Colonic mucosa (tissue), 4 donors: ENCODE results near the gene TMEM273. TPM values are rescaled to one million over a fixed set of nuclear protein-coding genes. Genes with fewer than 3 reads are reported as not detected.

ENCODE experiments used
- DNase-seq: peaks from one replicate; pipeline ENCODE4 v3.0.0-alpha.2; 2020
- H3K27ac ChIP-seq: fragments of 200-600 bp; one replicate; pipeline ENCODE4 v1.8.0; 2021
- H3K27me3 ChIP-seq: fragments of 200-600 bp; one replicate; pipeline ENCODE4 v1.8.0; 2021
- H3K36me3 ChIP-seq: fragments of 200-600 bp; one replicate; pipeline ENCODE4 v1.8.0; 2021
- H3K4me1 ChIP-seq: fragments of 200-600 bp; one replicate; pipeline ENCODE4 v1.8.0; 2021; ENCODE audit warnings: mild to moderate bottlenecking
- H3K4me3 ChIP-seq: fragments of 200-600 bp; one replicate; pipeline ENCODE4 v1.8.0; 2021
- H3K9ac ChIP-seq, 2 donors: one replicate each; pipeline ENCODE4 v1.7.0; 2013; ENCODE audit warnings: control low read depth in 2 of 2, low read depth in 2 of 2, low read length in 2 of 2
- H3K9me3 ChIP-seq: fragments of 200-600 bp; one replicate; pipeline ENCODE4 v1.8.0; 2021
- CTCF ChIP-seq: fragments of 200-600 bp; IDR thresholded peaks from one replicate; pipeline ENCODE4 v1.8.0; 2022; ENCODE audit warnings: antibody characterized with exemption, mild to moderate bottlenecking
- intact Hi-C: fragments of 100-400 bp; cut with DNase I; formaldehyde crosslinking; loops from one replicate; pipeline ENCODE4 v1.14.1; 2022
- total RNA-seq, 2 donors: library from RNA; stranded (reverse); fragmentation: NEBNext Ultra II Directional in 1 of 2; extraction: Animal tissue kit (Norgen Biotek cat#: 25700) in 1 of 2; gene quantifications; one replicate each; pipeline ENCODE4 v1.2.1, GENCODE V29; 2021
- donor health status: healthy.
- donor health status: DM: no; HTN: no; CAD: no.
- donor health status: DM: no; HTN: no; CAD: no.

Gene TMEM273
- total RNA-seq, 2 donors from 2014 or later = 3.4 to 5.1 TPM

- intact Hi-C loops = no loop called here
These were observed 80.3 kb downstream of the TMEM273 start for GRCh38 chr10:49107887-49108267.

GRCh38 chr10:49107111-49107886 is 80.9 kb downstream of the TMEM273 start:
- Histone ChIP-seq H3K27ac (no peak overlapping the region), H3K9ac (no peak overlapping the region), H3K4me1 (no peaks in the 10 kb centered on the region), H3K9me3 (no peaks in the 10 kb centered on the region), H3K36me3 (no peaks in the 10 kb centered on the region), H3K4me3 (no peak overlapping the region), H3K27me3 (no peaks in the 10 kb centered on the region)
- DNase-seq = no peak
- intact Hi-C loops = no loop called here
- TF ChIP-seq CTCF = no peak

More at GRCh38 chr10:49107887-49108267, 80.3 kb downstream of the TMEM273 start:
- Histone ChIP-seq H3K27ac (no peak overlapping the region), H3K36me3 (no peaks in the 10 kb centered on the region), H3K4me1 (no peaks in the 10 kb centered on the region), H3K4me3 (no peak overlapping the region), H3K27me3 (no peaks in the 10 kb centered on the region), H3K9me3 (no peaks in the 10 kb centered on the region), H3K9ac (no peak overlapping the region)
- no peak for DNase-seq
- TF ChIP-seq CTCF = no peak

- Histone ChIP-seq H3K9me3 (no peaks in the 10 kb centered on the region), H3K9ac (no peak overlapping the region), H3K27ac (no peak overlapping the region), H3K4me3 (no peak overlapping the region), H3K27me3 (no peaks in the 10 kb centered on the region), H3K4me1 (no peaks in the 10 kb centered on the region), H3K36me3 (no peaks in the 10 kb centered on the region)
- intact Hi-C loops = no loop called here
- no peak for TF ChIP-seq CTCF
- no peak for DNase-seq
These were observed 81.7 kb downstream of the TMEM273 start for GRCh38 chr10:49106451-49106850.

DNA sequence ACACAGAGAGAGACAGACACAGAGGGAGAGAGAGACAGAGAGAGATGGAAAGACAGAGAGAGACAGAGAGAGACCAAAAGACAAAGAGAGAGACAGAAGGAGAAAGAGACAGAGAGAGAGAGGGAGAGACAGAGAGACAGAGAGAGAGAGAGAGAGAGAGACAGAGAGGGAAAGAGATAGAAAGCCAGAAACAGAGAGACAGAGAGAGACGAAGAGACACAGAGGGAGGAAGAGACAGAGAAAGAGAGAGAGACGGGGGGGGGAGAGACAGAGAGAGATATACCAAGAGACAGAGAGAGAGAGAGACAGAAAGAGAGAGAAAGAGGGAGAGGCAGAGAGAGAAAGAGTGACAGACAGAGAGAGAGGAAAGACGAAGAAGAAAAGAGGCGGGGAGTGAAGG is 83.1 kb downstream of the TMEM273 start:
- H3K27me3 ChIP-seq = no peaks in the 10 kb centered on the region

More for the DNA sequence above, 83.1 kb downstream of the TMEM273 start:
- H3K4me3 ChIP-seq = no peak overlapping the region
- DNase-seq = no peak
- intact Hi-C loops = no loop called here
- no peaks in the 10 kb centered on the region for H3K9me3 ChIP-seq
- no peaks in the 10 kb centered on the region for H3K4me1 ChIP-seq
- H3K9ac ChIP-seq = no peak overlapping the region
- H3K27ac ChIP-seq = no peak overlapping the region
- TF ChIP-seq CTCF = no peak
- H3K36me3 ChIP-seq = no peaks in the 10 kb centered on the region

Other genes starting within 250 kb of the TMEM273 start
- gene LRRC18, start 248.6 kb downstream of the TMEM273 start, total RNA-seq = not detected
- gene VSTM4, start 72.9 kb downstream of the TMEM273 start, total RNA-seq = 1 to 10 TPM; 1.2 to 3.1 TPM
- not detected for gene FAM170B, start 54.4 kb downstream of the TMEM273 start, total RNA-seq
- gene C10orf71, start 110.8 kb upstream of the TMEM273 start, total RNA-seq = not detected
- under 1 TPM in 1 of 2 donors, not detected in 1; 0.16 TPM for gene DRGX, start 207.7 kb upstream of the TMEM273 start, total RNA-seq